NB4 (cell line): Measurements from ENCODE around the gene FKBP14.

Source experiments
- DNase-seq: peaks from one replicate; pipeline ENCODE4 v3.0.0; 2010; ENCODE audit warnings: low read depth
- H3K4me3 ChIP-seq: one replicate; pipeline ENCODE4 v1.5.1; 2011; ENCODE audit warnings: mild to moderate bottlenecking, low read depth, low read length, moderate library complexity
- MYC ChIP-seq: IDR thresholded peaks from 2 replicates; pipeline ENCODE4 v1.6.1; 2011; ENCODE audit warnings: low read depth, low read length
- POLR2A ChIP-seq: IDR thresholded peaks from 2 replicates; pipeline ENCODE4 v1.6.1; 2011; ENCODE audit warnings: mild to moderate bottlenecking; ENCODE audit not compliant: insufficient read length; ENCODE audit errors: extremely low read depth
- TF ChIP-seq, protein P1 (sequence below): IDR thresholded peaks from one replicate; pipeline ENCODE4 v1.5.1; 2012; ENCODE audit warnings: low read depth, low read length
- TF ChIP-seq, protein P2 (sequence below): IDR thresholded peaks from 2 replicates; pipeline ENCODE4 v1.6.1; 2011; ENCODE audit warnings: low read depth, low read length

Gene FKBP14

GRCh38 chr7:30040938-30041337 lies 14.4 kb upstream of the FKBP14 start:
- TF ChIP-seq, protein P1, sequence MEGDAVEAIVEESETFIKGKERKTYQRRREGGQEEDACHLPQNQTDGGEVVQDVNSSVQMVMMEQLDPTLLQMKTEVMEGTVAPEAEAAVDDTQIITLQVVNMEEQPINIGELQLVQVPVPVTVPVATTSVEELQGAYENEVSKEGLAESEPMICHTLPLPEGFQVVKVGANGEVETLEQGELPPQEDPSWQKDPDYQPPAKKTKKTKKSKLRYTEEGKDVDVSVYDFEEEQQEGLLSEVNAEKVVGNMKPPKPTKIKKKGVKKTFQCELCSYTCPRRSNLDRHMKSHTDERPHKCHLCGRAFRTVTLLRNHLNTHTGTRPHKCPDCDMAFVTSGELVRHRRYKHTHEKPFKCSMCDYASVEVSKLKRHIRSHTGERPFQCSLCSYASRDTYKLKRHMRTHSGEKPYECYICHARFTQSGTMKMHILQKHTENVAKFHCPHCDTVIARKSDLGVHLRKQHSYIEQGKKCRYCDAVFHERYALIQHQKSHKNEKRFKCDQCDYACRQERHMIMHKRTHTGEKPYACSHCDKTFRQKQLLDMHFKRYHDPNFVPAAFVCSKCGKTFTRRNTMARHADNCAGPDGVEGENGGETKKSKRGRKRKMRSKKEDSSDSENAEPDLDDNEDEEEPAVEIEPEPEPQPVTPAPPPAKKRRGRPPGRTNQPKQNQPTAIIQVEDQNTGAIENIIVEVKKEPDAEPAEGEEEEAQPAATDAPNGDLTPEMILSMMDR: no peak
- TF ChIP-seq POLR2A (no peak), MYC (no peak)
- TF ChIP-seq, protein P2, sequence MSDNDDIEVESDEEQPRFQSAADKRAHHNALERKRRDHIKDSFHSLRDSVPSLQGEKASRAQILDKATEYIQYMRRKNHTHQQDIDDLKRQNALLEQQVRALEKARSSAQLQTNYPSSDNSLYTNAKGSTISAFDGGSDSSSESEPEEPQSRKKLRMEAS: no peak
- DNase-seq: no peak
- H3K4me3 ChIP-seq: no peak overlapping the region

DNA sequence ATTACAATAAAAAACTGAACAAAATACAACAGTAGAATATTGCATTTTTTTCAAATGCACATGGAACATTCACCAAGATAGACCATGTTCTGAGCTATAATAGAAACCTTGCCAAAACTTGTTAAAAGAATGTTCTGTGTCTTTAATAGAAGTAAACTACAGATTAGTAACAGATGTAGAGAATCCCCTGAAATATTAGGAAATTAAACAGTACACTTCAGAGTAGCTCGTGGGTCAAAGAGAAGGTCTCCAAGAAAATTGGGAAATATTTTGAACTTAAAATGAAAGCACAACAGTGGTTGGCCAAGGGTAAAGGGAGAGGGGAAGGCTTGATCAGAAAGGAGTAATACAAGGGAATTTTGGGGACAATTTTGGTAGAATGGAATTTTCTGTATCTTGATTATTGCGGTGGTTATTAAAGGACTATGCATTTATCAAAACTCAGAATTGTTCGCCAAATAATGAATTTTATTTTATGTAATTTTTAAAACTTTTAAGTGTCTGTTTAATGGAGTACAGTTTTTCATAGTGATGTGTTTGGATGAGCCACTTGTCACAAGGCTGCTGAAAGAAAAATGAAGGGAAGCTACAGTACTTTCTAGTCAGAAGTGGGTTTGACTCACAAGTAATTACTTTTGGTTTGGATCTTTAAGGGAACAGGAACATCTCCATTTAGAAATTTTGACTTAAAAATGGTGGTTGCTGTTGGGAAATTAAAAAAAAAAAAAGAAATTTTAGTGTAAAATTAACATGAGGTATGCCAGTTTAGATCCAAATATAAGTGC lies 11.9 kb upstream of the FKBP14 start:
- no peak overlapping the region for H3K4me3 ChIP-seq
- DNase-seq: no peak
- TF ChIP-seq, protein P1: no peak
- TF ChIP-seq POLR2A: no peak
- TF ChIP-seq MYC: no peak
- TF ChIP-seq, protein P2: no peak

GRCh38 chr7:30036220-30036619 lies 9.7 kb upstream of the FKBP14 start:
- no peak overlapping the region for H3K4me3 ChIP-seq
- TF ChIP-seq, protein P2: no peak
- TF ChIP-seq, protein P1: no peak
- TF ChIP-seq POLR2A (no peak), MYC (no peak)

DNA sequence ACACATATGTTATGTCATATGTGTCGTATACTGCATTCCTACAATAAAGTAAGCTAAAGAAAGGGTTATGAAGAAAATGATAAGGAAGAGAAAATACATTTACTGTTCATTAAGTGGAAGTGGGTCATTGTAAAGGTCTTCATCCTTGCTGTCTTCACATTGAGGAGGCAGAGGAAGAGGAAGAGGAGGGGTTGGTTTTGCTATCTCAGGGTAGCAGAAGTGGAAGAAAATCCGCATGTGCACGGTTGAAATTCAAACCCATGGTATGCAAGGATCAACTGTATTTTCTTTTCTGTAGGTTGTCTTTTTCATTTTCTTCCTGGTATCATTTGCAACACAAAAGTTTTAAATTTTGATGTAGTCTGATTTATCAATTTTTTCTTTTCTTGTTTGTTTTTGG lies 8.0 kb upstream of the FKBP14 start:
- no peak overlapping the region for H3K4me3 ChIP-seq
- TF ChIP-seq, protein P2: no peak
- TF ChIP-seq MYC (no peak), POLR2A (no peak)
- TF ChIP-seq, protein P1: no peak
- no peak for DNase-seq

More at GRCh38 chr7:30036220-30036619, 9.7 kb upstream of the FKBP14 start:
- no peak for DNase-seq

GRCh38 chr7:30032310-30033125 lies 6.0 kb upstream of the FKBP14 start:
- no peak overlapping the region for H3K4me3 ChIP-seq
- TF ChIP-seq, protein P1: no peak
- no peak for TF ChIP-seq MYC
- TF ChIP-seq POLR2A: no peak
- TF ChIP-seq, protein P2: no peak

More at GRCh38 chr7:30032310-30033125, 6.0 kb upstream of the FKBP14 start:
- DNase-seq: no peak
